Endodermal cell (in vitro differentiated cells): ENCODE measurements around the gene RCBTB1. TPM values are rescaled to one million over a fixed set of nuclear protein-coding genes. Genes with fewer than 3 reads are reported as not detected.
"Not testable (repeated sequence)": the region's sequence is repeated elsewhere in the genome, so short reads cannot be mapped to it uniquely, and the experiment has no call there.

Experiments used
- DNase-seq: peaks from one replicate; pipeline ENCODE4 v3.0.0-alpha.2; 2017
- H3K27ac ChIP-seq: 2 replicates; pipeline ENCODE4 v1.5.1; 2013; ENCODE audit warnings: mild to moderate bottlenecking, low read depth, low read length, moderate library complexity
- H3K27me3 ChIP-seq: 2 replicates; pipeline ENCODE4 v1.6.1; 2013; ENCODE audit warnings: mild to moderate bottlenecking, low read length, moderate library complexity; ENCODE audit not compliant: insufficient read depth, control insufficient read depth, poor library complexity, severe bottlenecking
- H3K36me3 ChIP-seq: 2 replicates; pipeline ENCODE4 v1.7.0; 2013; ENCODE audit warnings: mild to moderate bottlenecking, low read length, moderate library complexity; ENCODE audit not compliant: control insufficient read depth, insufficient read depth
- H3K4me1 ChIP-seq: one replicate; pipeline ENCODE4 v1.7.0; 2013; ENCODE audit warnings: low read length; ENCODE audit not compliant: control insufficient read depth, insufficient read depth
- H3K4me3 ChIP-seq: 2 replicates; pipeline ENCODE4 v1.5.1; 2013; ENCODE audit warnings: mild to moderate bottlenecking, low read length, moderate library complexity
- H3K9ac ChIP-seq: 2 replicates; pipeline ENCODE4 v1.6.1; 2013; ENCODE audit warnings: mild to moderate bottlenecking, low read length, moderate library complexity; ENCODE audit not compliant: poor library complexity, severe bottlenecking; ENCODE audit errors: extremely low read depth
- H3K9me3 ChIP-seq: 2 replicates; pipeline ENCODE4 v1.6.1; 2013; ENCODE audit warnings: mild to moderate bottlenecking, low read length, moderate library complexity; ENCODE audit not compliant: control insufficient read depth
- H3K27ac Mint-ChIP-seq: 2 replicates; pipeline ENCODE4 v1.8.0; 2020; ENCODE audit warnings: mixed read lengths
- H3K27me3 Mint-ChIP-seq: 2 replicates; pipeline ENCODE4 v1.8.0; 2021; ENCODE audit warnings: mild to moderate bottlenecking, mixed read lengths; ENCODE audit not compliant: insufficient read depth
- H3K36me3 Mint-ChIP-seq: 2 replicates; pipeline ENCODE4 v1.8.0; 2020; ENCODE audit warnings: low read depth, mixed read lengths
- H3K4me1 Mint-ChIP-seq: 2 replicates; pipeline ENCODE4 v1.8.0; 2020; ENCODE audit warnings: mixed read lengths
- H3K4me3 Mint-ChIP-seq: 2 replicates; pipeline ENCODE4 v1.8.0; 2020; ENCODE audit warnings: mild to moderate bottlenecking, moderate library complexity, mixed read lengths
- H3K9me3 Mint-ChIP-seq: 2 replicates; pipeline ENCODE4 v1.8.0; 2020; ENCODE audit warnings: mild to moderate bottlenecking, mixed read lengths
- WGBS, 2 experiments: methylation state at CpG; one replicate each; pipeline versions ENCODE4 v1.1.5 to v1.1.7; 2013; ENCODE audit warnings: missing lambda C conversion rate in 2 of 2, mixed read lengths in 1 of 2; ENCODE audit not compliant: insufficient coverage in 1 of 2, insufficient read length in 1 of 2; 5-methylcytosine and 5-hydroxymethylcytosine counted together
- total RNA-seq, 2 donors: library from RNA; stranded (reverse); fragmentation: NEBNext Ultra II Directional in 1 of 2; extraction: Animal tissue kit (Norgen Biotek cat#: 25700) in 1 of 2; gene quantifications; 2 replicates in 1 of 2; 3 replicates in 1 of 2; pipeline ENCODE4 v1.2.1, GENCODE V29; 2021
- TF ChIP-seq, protein P1 (sequence below): fragments of 200-600 bp; sonication (generic); conservative IDR thresholded peaks from 2 replicates; pipeline ENCODE4 v1.5.0; 2021; ENCODE audit warnings: antibody characterized with exemption, mild to moderate bottlenecking

Gene RCBTB1
- total RNA-seq, 2 donors from 2014 or later = 40.6 to 46.4 TPM

GRCh38 chr13:49569993-49570689 is 15.2 kb downstream of the RCBTB1 start:
- WGBS, 2 experiments = 83 to 96% methylated on average over 1 of the region's 1 CpG
- H3K4me3 ChIP-seq = no peak overlapping the region
- Mint-ChIP-seq H3K27ac (no peak overlapping the region), H3K4me1 (peaks cover 9% of the 10 kb centered on the region), H3K9me3 (peaks cover 12% of the 10 kb centered on the region), H3K4me3 (no peak overlapping the region), H3K27me3 (no peaks in the 10 kb centered on the region), H3K36me3 (peaks cover 35% of the 10 kb centered on the region)
- TF ChIP-seq, protein P1, sequence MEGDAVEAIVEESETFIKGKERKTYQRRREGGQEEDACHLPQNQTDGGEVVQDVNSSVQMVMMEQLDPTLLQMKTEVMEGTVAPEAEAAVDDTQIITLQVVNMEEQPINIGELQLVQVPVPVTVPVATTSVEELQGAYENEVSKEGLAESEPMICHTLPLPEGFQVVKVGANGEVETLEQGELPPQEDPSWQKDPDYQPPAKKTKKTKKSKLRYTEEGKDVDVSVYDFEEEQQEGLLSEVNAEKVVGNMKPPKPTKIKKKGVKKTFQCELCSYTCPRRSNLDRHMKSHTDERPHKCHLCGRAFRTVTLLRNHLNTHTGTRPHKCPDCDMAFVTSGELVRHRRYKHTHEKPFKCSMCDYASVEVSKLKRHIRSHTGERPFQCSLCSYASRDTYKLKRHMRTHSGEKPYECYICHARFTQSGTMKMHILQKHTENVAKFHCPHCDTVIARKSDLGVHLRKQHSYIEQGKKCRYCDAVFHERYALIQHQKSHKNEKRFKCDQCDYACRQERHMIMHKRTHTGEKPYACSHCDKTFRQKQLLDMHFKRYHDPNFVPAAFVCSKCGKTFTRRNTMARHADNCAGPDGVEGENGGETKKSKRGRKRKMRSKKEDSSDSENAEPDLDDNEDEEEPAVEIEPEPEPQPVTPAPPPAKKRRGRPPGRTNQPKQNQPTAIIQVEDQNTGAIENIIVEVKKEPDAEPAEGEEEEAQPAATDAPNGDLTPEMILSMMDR = no peak
- no peaks in the 10 kb centered on the region for H3K27me3 ChIP-seq
- H3K9me3 ChIP-seq = peaks cover 8% of the 10 kb centered on the region
- peaks cover 4% of the 10 kb centered on the region for H3K4me1 ChIP-seq
- no peak for DNase-seq
- H3K36me3 ChIP-seq = peaks cover 23% of the 10 kb centered on the region
- H3K27ac ChIP-seq = no peak overlapping the region
- H3K9ac ChIP-seq = no peak overlapping the region

DNA sequence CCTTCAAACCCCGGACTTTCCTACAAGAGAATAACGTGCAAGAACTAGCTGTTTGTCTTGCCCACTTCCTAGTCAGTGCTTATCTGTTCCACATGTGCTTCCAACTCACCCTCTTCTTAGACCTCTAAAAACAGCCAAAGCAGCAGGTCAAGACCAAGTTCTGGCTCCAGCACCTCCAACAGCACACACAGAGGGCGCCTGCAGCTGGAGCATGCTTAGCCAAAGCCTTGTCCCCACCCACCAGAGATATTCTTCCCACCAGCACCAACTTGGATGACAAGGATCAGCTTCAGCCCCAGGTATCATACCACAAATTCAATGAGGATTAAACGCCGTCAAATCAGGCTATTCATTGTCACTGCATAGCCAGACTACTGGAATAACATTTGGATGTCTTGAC is 17.9 kb downstream of the RCBTB1 start:
- Histone ChIP-seq H3K36me3 (peaks cover 32% of the 10 kb centered on the region), H3K27ac (no peak overlapping the region), H3K9me3 (peaks cover 8% of the 10 kb centered on the region), H3K9ac (no peak overlapping the region), H3K27me3 (no peaks in the 10 kb centered on the region), H3K4me1 (peaks cover 4% of the 10 kb centered on the region), H3K4me3 (no peak overlapping the region)
- peak; percentile 51 for DNase-seq
- 93 to 94% methylated on average over 2 to 5 of the region's 5 CpGs for WGBS, 2 experiments
- TF ChIP-seq, protein P1 = no peak
- H3K4me3 Mint-ChIP-seq = no peak overlapping the region
- H3K9me3 Mint-ChIP-seq = peaks cover 29% of the 10 kb centered on the region
- H3K4me1 Mint-ChIP-seq = peaks cover 9% of the 10 kb centered on the region
- H3K27ac Mint-ChIP-seq = no peak overlapping the region
- peaks cover 39% of the 10 kb centered on the region for H3K36me3 Mint-ChIP-seq
- H3K27me3 Mint-ChIP-seq = no peaks in the 10 kb centered on the region

DNA sequence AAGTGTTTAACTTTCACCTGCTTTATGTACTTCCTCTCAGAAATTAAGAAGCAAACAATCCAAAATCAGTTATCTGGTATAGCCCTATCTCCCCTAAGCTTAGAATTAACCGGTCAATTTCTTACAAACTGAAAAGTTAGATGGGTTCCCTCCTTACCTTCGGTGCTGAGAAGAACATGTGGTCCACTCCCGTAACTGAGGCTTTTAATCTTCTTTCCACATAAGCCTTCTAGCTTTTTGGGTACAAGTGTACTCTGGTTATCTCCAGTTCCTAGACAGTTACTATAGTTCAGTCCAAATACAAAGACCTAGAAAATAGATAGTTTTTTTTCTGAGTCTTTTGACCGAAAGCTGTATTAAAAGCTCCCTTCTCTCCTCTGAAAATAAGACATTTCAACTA is 18.9 kb downstream of the RCBTB1 start:
- TF ChIP-seq, protein P1 = no peak
- Mint-ChIP-seq H3K36me3 (peaks cover 42% of the 10 kb centered on the region), H3K9me3 (peaks cover 29% of the 10 kb centered on the region), H3K27ac (no peak overlapping the region), H3K4me1 (peaks cover 10% of the 10 kb centered on the region), H3K27me3 (no peaks in the 10 kb centered on the region), H3K4me3 (no peak overlapping the region)
- Histone ChIP-seq H3K36me3 (peaks cover 33% of the 10 kb centered on the region), H3K27me3 (no peaks in the 10 kb centered on the region), H3K27ac (no peak overlapping the region), H3K4me3 (no peak overlapping the region), H3K9ac (no peak overlapping the region), H3K9me3 (peaks cover 8% of the 10 kb centered on the region), H3K4me1 (peaks cover 4% of the 10 kb centered on the region)
- no peak for DNase-seq
- 93 to 97% methylated on average over 4 of the region's 4 CpGs for WGBS, 2 experiments

DNA sequence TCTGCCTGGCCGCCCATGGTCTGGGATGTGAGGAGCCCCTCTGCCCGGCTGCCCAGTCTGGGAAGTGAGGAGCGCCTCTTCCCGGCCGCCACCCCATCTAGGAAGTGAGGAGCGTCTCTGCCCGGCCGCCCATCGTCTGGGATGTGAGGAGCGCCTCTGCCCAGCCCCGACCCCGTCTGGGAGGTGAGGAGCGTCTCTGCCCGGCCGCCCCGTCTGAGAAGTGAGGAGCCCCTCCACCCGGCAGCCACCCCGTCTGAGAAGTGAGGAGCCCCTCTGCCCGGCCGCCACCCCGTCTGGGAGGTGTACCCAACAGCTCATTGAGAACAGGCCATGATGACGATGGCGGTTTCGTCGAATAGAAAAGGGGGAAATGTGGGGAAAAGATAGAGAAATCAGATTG is 19.9 kb downstream of the RCBTB1 start:
- not testable (repeated sequence) for H3K27ac Mint-ChIP-seq, H3K27me3 ChIP-seq, DNase-seq, H3K27ac ChIP-seq, H3K4me3 ChIP-seq, H3K9me3 ChIP-seq, H3K4me1 ChIP-seq, H3K27me3 Mint-ChIP-seq, H3K4me3 Mint-ChIP-seq, H3K9ac ChIP-seq
- H3K36me3 Mint-ChIP-seq = peaks cover 43% of the 10 kb centered on the region
- peaks cover 29% of the 10 kb centered on the region for H3K9me3 Mint-ChIP-seq
- WGBS, 2 experiments = 97% methylated on average over 16 of the region's 25 CpGs; no CpG with 5 or more reads in 1 of the 2 experiments
- peaks cover 33% of the 10 kb centered on the region for H3K36me3 ChIP-seq
- H3K4me1 Mint-ChIP-seq = peaks cover 16% of the 10 kb centered on the region
